Ovary (tissue), 3 donors: ENCODE measurements around the gene TSPEAR.

Source experiments
- EP300 ChIP-seq: sonication (generic); formaldehyde crosslinking; IDR thresholded peaks from one replicate; pipeline ENCODE4 v1.6.1; 2017; ENCODE audit warnings: antibody characterized with exemption
- POLR2A ChIP-seq: fragments of 450-650 bp; IDR thresholded peaks from one replicate; pipeline ENCODE4 v1.6.1; 2017; ENCODE audit warnings: antibody characterized with exemption, mild to moderate bottlenecking, moderate library complexity
- TF ChIP-seq, protein P1 (sequence below), 3 donors: fragments of 450-650 bp in 2 of 3; fragments of 200-600 bp in 1 of 3; IDR thresholded peaks; one replicate each; pipeline versions ENCODE4 v1.5.1 to v1.8.0; 2016 to 2022; ENCODE audit warnings: antibody characterized with exemption in 3 of 3, mild to moderate bottlenecking in 1 of 3
- donor health status: DM: no; HTN: no; CAD: no.

DNA sequence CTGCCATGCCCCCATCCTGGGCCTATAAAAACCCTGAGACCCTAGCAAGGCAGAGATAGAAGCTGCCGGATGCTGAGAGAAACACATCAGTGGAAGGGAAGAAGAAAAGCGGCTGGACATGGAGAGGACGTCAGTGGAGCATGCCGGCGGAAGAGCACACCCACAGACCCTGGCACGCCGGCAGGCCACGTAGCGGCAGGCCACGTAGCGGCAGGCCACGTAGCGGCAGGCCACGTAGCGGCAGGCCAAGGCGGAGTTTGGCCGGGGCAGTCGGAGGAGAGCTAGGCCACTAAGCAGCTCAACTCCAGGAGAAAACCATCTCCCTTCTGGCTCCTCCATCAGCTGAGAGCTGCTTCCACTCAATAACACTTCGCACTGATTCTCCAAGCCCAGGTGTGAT lies 221.0 kb downstream of the TSPEAR start:
- TF ChIP-seq, protein P1, sequence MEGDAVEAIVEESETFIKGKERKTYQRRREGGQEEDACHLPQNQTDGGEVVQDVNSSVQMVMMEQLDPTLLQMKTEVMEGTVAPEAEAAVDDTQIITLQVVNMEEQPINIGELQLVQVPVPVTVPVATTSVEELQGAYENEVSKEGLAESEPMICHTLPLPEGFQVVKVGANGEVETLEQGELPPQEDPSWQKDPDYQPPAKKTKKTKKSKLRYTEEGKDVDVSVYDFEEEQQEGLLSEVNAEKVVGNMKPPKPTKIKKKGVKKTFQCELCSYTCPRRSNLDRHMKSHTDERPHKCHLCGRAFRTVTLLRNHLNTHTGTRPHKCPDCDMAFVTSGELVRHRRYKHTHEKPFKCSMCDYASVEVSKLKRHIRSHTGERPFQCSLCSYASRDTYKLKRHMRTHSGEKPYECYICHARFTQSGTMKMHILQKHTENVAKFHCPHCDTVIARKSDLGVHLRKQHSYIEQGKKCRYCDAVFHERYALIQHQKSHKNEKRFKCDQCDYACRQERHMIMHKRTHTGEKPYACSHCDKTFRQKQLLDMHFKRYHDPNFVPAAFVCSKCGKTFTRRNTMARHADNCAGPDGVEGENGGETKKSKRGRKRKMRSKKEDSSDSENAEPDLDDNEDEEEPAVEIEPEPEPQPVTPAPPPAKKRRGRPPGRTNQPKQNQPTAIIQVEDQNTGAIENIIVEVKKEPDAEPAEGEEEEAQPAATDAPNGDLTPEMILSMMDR (IDR thresholded peaks at IDR 0.05) = no peak
- no peak for TF ChIP-seq EP300
- no peak for TF ChIP-seq POLR2A
